K562 (cell line): ENCODE measurements around the gene WRAP53. TPM values are rescaled to one million over a fixed set of nuclear protein-coding genes. Genes with fewer than 3 reads are reported as not detected.

Experiments
- ATAC-seq: fragments of 200-7000 bp; cut with Tn5 transposase; 3 replicates; pipeline ENCODE4 v1.9.1; 2020; ENCODE audit warnings: moderate library complexity
- BruUV-seq: library from RNA; stranded (reverse); fragments of 400-500 nt; replicated peaks from 2 replicates; lab custom pipeline; 2021; lab: Mats Ljungman, UMichigan
- CTCF ChIA-PET: fragments of 300-600 bp; formaldehyde crosslinking; extraction: SDS; loops from one replicate; lab custom pipeline; 2021; ENCODE audit warnings: low intra/inter-chr PET ratio; lab: Yijun Ruan, JAX
- POLR2A ChIA-PET: fragments of 300-600, 350-650 bp; sonication (Branson Sonifier 250); formaldehyde crosslinking; extraction: SDS; loops from one replicate; lab custom pipeline; 2021; ENCODE audit warnings: antibody characterized with exemption, inconsistent platforms; lab: Yijun Ruan, JAX
- DNase-seq, 4 experiments: peaks; one replicate each; pipeline versions ENCODE4 v3.0.0 to v3.0.0-alpha.2; 2011 to 2018; ENCODE audit warnings: low spot score in 3 of 4, mixed read lengths in 3 of 4; ENCODE audit errors: extremely low read depth in 1 of 4
- FAIRE-seq: peaks from 2 replicates; lab custom pipeline; 2011; peaks lifted over from hg19 to GRCh38; lab: Jason Lieb, UNC
- H2AFZ ChIP-seq: 2 replicates; pipeline ENCODE4 v1.6.0; 2011; ENCODE audit warnings: low read depth, low read length, control low read depth, inconsistent platforms
- H3K27ac ChIP-seq: fragments of 200-600 bp; 3 replicates; pipeline ENCODE4 v1.8.0; 2011; ENCODE audit warnings: low read depth, mild to moderate bottlenecking, control low read depth, inconsistent platforms, low read length, moderate library complexity, mixed read lengths; ENCODE audit errors: extremely low read depth
- H3K27me3 ChIP-seq, 2 experiments: fragments of 300-600 bp in 1 of 2; 2 replicates in 1 of 2; 3 replicates in 1 of 2; pipeline versions ENCODE4 v1.6.0 to v1.8.0; 2011; ENCODE audit warnings: inconsistent platforms in 2 of 2, low read length in 2 of 2, mild to moderate bottlenecking in 1 of 2, mixed read lengths in 1 of 2, moderate library complexity in 1 of 2; ENCODE audit not compliant: control insufficient read depth in 2 of 2, insufficient read depth in 2 of 2
- H3K36me3 ChIP-seq: fragments of 300-600 bp; 3 replicates; pipeline ENCODE4 v1.8.0; 2011; ENCODE audit warnings: mild to moderate bottlenecking, low read length, inconsistent platforms; ENCODE audit not compliant: control insufficient read depth, insufficient read depth
- H3K4me1 ChIP-seq, 2 experiments: fragments of 200-600 bp in 1 of 2; replicated peaks in 1 of 2; 2 replicates in 1 of 2; 3 replicates in 1 of 2; pipeline versions ENCODE4 v1.5.1 to v1.8.0; 2011; ENCODE audit warnings: inconsistent platforms in 2 of 2, low read length in 2 of 2, mild to moderate bottlenecking in 1 of 2, mixed read lengths in 1 of 2, moderate library complexity in 1 of 2; ENCODE audit not compliant: control insufficient read depth in 2 of 2, insufficient read depth in 2 of 2
- H3K4me2 ChIP-seq: 2 replicates; pipeline ENCODE4 v1.6.1; 2011; ENCODE audit warnings: low read length, control low read depth, inconsistent platforms, mixed read lengths; ENCODE audit not compliant: insufficient read depth
- H3K4me3 ChIP-seq: fragments of 200-600 bp; sonication (generic), shearing (Covaris generic); 2 replicates; pipeline ENCODE4 v1.5.1; 2016; ENCODE audit warnings: control low read depth, inconsistent platforms
- H3K79me2 ChIP-seq: fragments of 200-600 bp; 3 replicates; pipeline ENCODE4 v1.8.0; 2011; ENCODE audit warnings: low read length, inconsistent platforms; ENCODE audit not compliant: control insufficient read depth, insufficient read depth
- H3K9ac ChIP-seq, 2 experiments: 2 replicates each; pipeline versions ENCODE4 v1.6.0 to v1.6.1; 2011; ENCODE audit warnings: low read depth in 2 of 2, low read length in 2 of 2, control low read depth in 1 of 2, inconsistent platforms in 1 of 2, mild to moderate bottlenecking in 1 of 2, mixed read lengths in 1 of 2; ENCODE audit not compliant: insufficient read depth in 1 of 2
- H3K9me1 ChIP-seq: one replicate; pipeline ENCODE4 v1.6.0; 2011; ENCODE audit warnings: inconsistent platforms, mild to moderate bottlenecking, low read length, moderate library complexity; ENCODE audit not compliant: control insufficient read depth, insufficient read depth
- H3K9me3 ChIP-seq: replicated peaks from 2 replicates; pipeline ENCODE4 v1.5.1; 2011; ENCODE audit warnings: low read depth, low read length, inconsistent platforms; ENCODE audit not compliant: control insufficient read depth, insufficient read depth
- H4K20me1 ChIP-seq: replicated peaks from 2 replicates; pipeline ENCODE4 v1.6.1; 2011; ENCODE audit warnings: low read length, inconsistent platforms, mixed read lengths; ENCODE audit not compliant: control insufficient read depth, insufficient read depth
- ADNP ChIP-seq: fragments of 200-800 bp; sonication (Bioruptor generic); IDR thresholded peaks from 2 replicates; pipeline ENCODE4 v1.6.1; 2016; ENCODE audit warnings: missing genetic modification characterization, missing compliant biosample characterization
- CREB1 ChIP-seq, 2 experiments: sonication (generic) in 1 of 2; formaldehyde crosslinking in 1 of 2; IDR thresholded peaks; 2 replicates each; pipeline versions ENCODE4 v1.6.1 to v1.8.0; 2012 to 2022; ENCODE audit warnings: inconsistent platforms in 1 of 2, mild to moderate bottlenecking in 1 of 2, missing genetic modification reagents in 1 of 2, moderate library complexity in 1 of 2
- FOSL1 ChIP-seq: fragments of 200-800 bp; sonication (Bioruptor generic); conservative IDR thresholded peaks from 2 replicates; pipeline ENCODE4 v1.6.1; 2016; ENCODE audit warnings: missing genetic modification characterization, missing compliant biosample characterization
- GABPB2 ChIP-seq: fragments of 250-450 bp; sonication (Bioruptor Pico); conservative IDR thresholded peaks from 2 replicates; pipeline ENCODE4 v1.5.1; 2021; ENCODE audit warnings: mild to moderate bottlenecking
- HMG20B ChIP-seq: fragments of 250-450 bp; sonication (Bioruptor Pico); IDR thresholded peaks from 2 replicates; pipeline ENCODE4 v1.5.0; 2021; ENCODE audit warnings: mild to moderate bottlenecking
- HNRNPK ChIP-seq: fragments of 200-400 bp; formaldehyde crosslinking; IDR thresholded peaks from one replicate; pipeline ENCODE4 v1.6.1; 2018; ENCODE audit warnings: mild to moderate bottlenecking, low read depth, low read length; ENCODE audit not compliant: poor library complexity, severe bottlenecking
- PBX2 ChIP-seq, 2 experiments: IDR thresholded peaks in 1 of 2; conservative IDR thresholded peaks in 1 of 2; 2 replicates each; pipeline ENCODE4 v1.6.1; 2016; ENCODE audit warnings: low read depth in 2 of 2, mild to moderate bottlenecking in 1 of 2, missing compliant biosample characterization in 1 of 2, missing genetic modification characterization in 1 of 2, moderate library complexity in 1 of 2
- RBFOX2 ChIP-seq: fragments of 200-400 bp; formaldehyde crosslinking; IDR thresholded peaks from 2 replicates; pipeline ENCODE4 v1.6.1; 2017; ENCODE audit warnings: low read depth, mild to moderate bottlenecking, low read length, moderate library complexity
- ZFP30 ChIP-seq: fragments of 250-450 bp; sonication (Bioruptor Pico); IDR thresholded peaks from 2 replicates; pipeline ENCODE4 v1.8.0; 2022; ENCODE audit warnings: moderate library complexity, mild to moderate bottlenecking, inconsistent platforms, borderline replicate concordance
- ZKSCAN1 ChIP-seq: fragments of 150-350 bp; IDR thresholded peaks from 2 replicates; pipeline ENCODE4 v1.6.1; 2016; ENCODE audit warnings: low read depth, low read length
- WGBS: fragments of 100-300 bp; shearing (Covaris generic); methylation state at CpG from one replicate; pipeline ENCODE4 v1.1.6; 2016; ENCODE audit warnings: low coverage, mixed read lengths; ENCODE audit not compliant: insufficient coverage; ENCODE audit errors: missing lambda C conversion rate; 5-methylcytosine and 5-hydroxymethylcytosine counted together
- in situ Hi-C: fragments of 300-500 bp; cut with MboI; formaldehyde crosslinking; loops from 4 replicates; pipeline ENCODE4 v1.15.0; 2018; ENCODE audit warnings: inconsistent platforms, mixed read lengths
- intact Hi-C: fragments of 100-400 bp; cut with micrococcal nuclease; formaldehyde crosslinking; loops from 2 replicates; pipeline ENCODE4 v1.14.2; 2022
- polyA plus RNA-seq, 8 experiments: library from polyadenylated mRNA; depleted of rRNA in 4 of 8; stranded (reverse) in 5 of 8; unstranded in 3 of 8; fragments of >200 nt; fragmentation: Nextera tagmentation in 2 of 8; fragmentation: Illumina TruSeq in 1 of 8; extraction: Ambion mirVana in 2 of 8; extraction: Trizol in 1 of 8; gene quantifications; 2 replicates each; pipeline versions ENCODE4 v1.2.1 to v1.2.3, GENCODE V29; 2011 to 2014; ENCODE audit warnings: inconsistent platforms in 1 of 8, missing spikeins in 1 of 8
- total RNA-seq, 7 experiments: library from RNA; depleted of rRNA in 6 of 7; stranded (reverse); fragments of >200 nt in 6 of 7; fragmentation: Illumina TruSeq in 2 of 7; extraction: Trizol in 2 of 7; gene quantifications; 2 replicates each; pipeline versions ENCODE4 v1.2.1 to v1.2.3, GENCODE V29; 2011 to 2021; ENCODE audit warnings: low replicate concordance in 1 of 7

Gene WRAP53
- total and polyA plus RNA-seq, 9 of the 15 experiments (the other 6 are each of a cell fraction or from before 2014, with no cell fraction given), result 0.72 to 18.2 (median 13.4) TPM

DNA sequence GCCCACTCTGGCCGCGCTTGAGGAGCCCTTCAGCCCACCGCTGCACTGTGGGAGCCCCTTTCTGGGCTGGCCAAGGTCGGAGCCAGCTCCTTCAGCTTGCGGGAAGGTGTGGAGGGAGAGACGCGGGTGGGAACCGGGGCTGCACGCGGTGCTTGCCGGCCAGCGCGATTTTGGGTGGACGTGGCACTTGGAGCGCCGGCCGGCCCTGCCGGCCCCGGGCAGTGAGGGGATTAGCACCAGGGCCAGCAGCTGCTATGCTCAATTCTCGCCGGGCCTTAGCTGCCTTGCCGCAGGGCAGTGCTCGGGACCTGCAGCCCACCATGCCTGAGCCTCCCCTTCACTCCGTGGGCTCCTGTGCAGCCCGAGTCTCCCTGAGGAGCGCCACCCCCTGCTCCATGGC is 47.5 kb upstream of the WRAP53 start:
- POLR2A ChIA-PET, result interaction anchor here (0.8 to 2.3 kb wide), 5 partner anchors 9 to 65 kb away, joined by 3 to 16 read pairs (median 4); partner anchors contain the start of genes ATP1B2, MPDU1 and TP53
- BruUV-seq, result no TSS peak

More for the DNA sequence above, 47.5 kb upstream of the WRAP53 start:
- H3K4me2 ChIP-seq, result no peak overlapping the region
- H3K9me3 ChIP-seq, result no peaks in the 10 kb centered on the region; the same call in 1 of the 2 replicates
- 78% methylated on average over 8 of the region's 26 CpGs for WGBS
- in situ Hi-C loops, result no loop called here
- no peak overlapping the region for H3K27ac ChIP-seq
- TF ChIP-seq HNRNPK, result no peak
- no peak for TF ChIP-seq RBFOX2
- no peak for TF ChIP-seq ZFP30 (CRISPR knock-in tag)
- no peak for TF ChIP-seq ZKSCAN1
- no peak for TF ChIP-seq PBX2 (CRISPR knock-in tag; IDR thresholded peaks at IDR 0.05; ENCODE audit: low read depth)
- no peak for TF ChIP-seq PBX2 (tag; conservative IDR thresholded peaks at IDR 0.05; ENCODE audit: low read depth)
- no peak for TF ChIP-seq GABPB2
- no peak for TF ChIP-seq FOSL1 (tag)
- TF ChIP-seq CREB1 (IDR thresholded peaks at IDR 0.05), result no peak
- TF ChIP-seq CREB1 (CRISPR knock-in tag; IDR thresholded peaks at IDR 0.05), result no peak
- TF ChIP-seq HMG20B (CRISPR knock-in tag), result no peak
- TF ChIP-seq ADNP, result no peak
- intact Hi-C loops, result no loop called here
- no peak overlapping the region for H3K9ac ChIP-seq
- H3K79me2 ChIP-seq, result no peaks in the 10 kb centered on the region
- no peaks in the 10 kb centered on the region for H3K27me3 ChIP-seq
- H4K20me1 ChIP-seq, result no peaks in the 10 kb centered on the region
- no peaks in the 10 kb centered on the region for H3K9me1 ChIP-seq
- H3K4me1 ChIP-seq, result peaks cover 0 to 6% of the 10 kb centered on the region in 2 experiments; a peak in 2 of 5 replicates
- no peak overlapping the region for H2AFZ ChIP-seq
- H3K4me3 ChIP-seq, result no peak overlapping the region
- CTCF ChIA-PET, result no interaction called here
- no peak for ATAC-seq
- H3K36me3 ChIP-seq, result no peaks in the 10 kb centered on the region
- FAIRE-seq, result no peak
- DNase-seq, result no peak
